IMR-90 (cell line): ENCODE data around the gene TK2. TPM values are rescaled to one million over a fixed set of nuclear protein-coding genes. Genes with fewer than 3 reads are reported as not detected.

Source experiments
- ATAC-seq: fragments of 200-7000 bp; cut with Tn5 transposase; 2 replicates; pipeline ENCODE4 v1.9.1; 2020; ENCODE audit warnings: low read depth, mild to moderate bottlenecking, moderate library complexity
- BruUV-seq: library from RNA; stranded (reverse); fragments of 400-500 nt; replicated peaks from 2 replicates; lab custom pipeline; 2021; lab: Mats Ljungman, UMichigan
- CTCF ChIA-PET: fragments of 300-600 bp; formaldehyde crosslinking; extraction: SDS; loops from one replicate; lab custom pipeline; 2021; ENCODE audit warnings: antibody characterized with exemption; lab: Yijun Ruan, JAX
- POLR2A ChIA-PET: fragments of 300-600 bp; sonication (Branson Sonifier 250); formaldehyde crosslinking; loops from one replicate; lab custom pipeline; 2022; ENCODE audit warnings: antibody characterized with exemption; ENCODE audit not compliant: unreplicated experiment; lab: Charles Lee
- DNase-seq: peaks from one replicate; pipeline ENCODE4 v3.0.0; 2013
- H2AFZ ChIP-seq: replicated peaks from 2 replicates; pipeline ENCODE3; 2013; ENCODE audit warnings: low read length, mild to moderate bottlenecking; ENCODE audit not compliant: poor library complexity
- H2AK5ac ChIP-seq: 2 replicates; pipeline ENCODE4 v1.6.1; 2013; ENCODE audit warnings: low read depth, low read length, inconsistent platforms
- H2AK9ac ChIP-seq: replicated peaks from 2 replicates; pipeline ENCODE3; 2013; ENCODE audit warnings: mild to moderate bottlenecking, low read depth, low read length, moderate library complexity; ENCODE audit not compliant: poor library complexity
- H2BK120ac ChIP-seq: 2 replicates; pipeline ENCODE4 v1.6.1; 2013; ENCODE audit warnings: low read depth, low read length, inconsistent platforms
- H2BK15ac ChIP-seq: 3 replicates; pipeline ENCODE4 v1.6.1; 2013; ENCODE audit warnings: low read depth, low read length, inconsistent platforms
- H2BK20ac ChIP-seq: 2 replicates; pipeline ENCODE4 v1.6.1; 2013; ENCODE audit warnings: low read depth, mild to moderate bottlenecking, inconsistent platforms, low read length, moderate library complexity
- H2BK5ac ChIP-seq: 2 replicates; pipeline ENCODE4 v1.6.1; 2013; ENCODE audit warnings: mild to moderate bottlenecking, low read depth, low read length, inconsistent platforms; ENCODE audit not compliant: poor library complexity, severe bottlenecking
- H3K14ac ChIP-seq: replicated peaks from 2 replicates; pipeline ENCODE4 v1.6.1; 2013; ENCODE audit warnings: low read depth, low read length, inconsistent platforms
- H3K18ac ChIP-seq: 2 replicates; pipeline ENCODE4 v1.6.1; 2013; ENCODE audit warnings: low read depth, low read length, control low read depth
- H3K23ac ChIP-seq: 2 replicates; pipeline ENCODE4 v1.6.1; 2013; ENCODE audit warnings: low read depth, low read length, inconsistent platforms
- H3K27ac ChIP-seq: 2 replicates; pipeline ENCODE4 v1.5.1; 2013; ENCODE audit warnings: mild to moderate bottlenecking, control low read depth, low read length; ENCODE audit not compliant: insufficient read depth
- H3K27me3 ChIP-seq: 2 replicates; pipeline ENCODE4 v1.6.1; 2013; ENCODE audit warnings: low read length; ENCODE audit not compliant: control insufficient read depth, insufficient read depth
- H3K36me3 ChIP-seq: 2 replicates; pipeline ENCODE4 v1.6.1; 2013; ENCODE audit warnings: low read length, mixed read lengths; ENCODE audit not compliant: control insufficient read depth, insufficient read depth
- H3K4ac ChIP-seq: 2 replicates; pipeline ENCODE4 v1.6.1; 2013; ENCODE audit warnings: low read depth, low read length, inconsistent platforms
- H3K4me1 ChIP-seq: 2 replicates; pipeline ENCODE4 v1.6.1; 2013; ENCODE audit warnings: low read length, mixed read lengths; ENCODE audit not compliant: control insufficient read depth, insufficient read depth
- H3K4me2 ChIP-seq: 2 replicates; pipeline ENCODE4 v1.6.1; 2013; ENCODE audit warnings: low read depth, mild to moderate bottlenecking, control low read depth, low read length, moderate library complexity
- H3K4me3 ChIP-seq: 2 replicates; pipeline ENCODE4 v1.5.1; 2013; ENCODE audit warnings: low read depth, mild to moderate bottlenecking, control low read depth, low read length, moderate library complexity; ENCODE audit not compliant: insufficient read depth
- H3K56ac ChIP-seq: 2 replicates; pipeline ENCODE4 v1.6.1; 2013; ENCODE audit warnings: low read length, inconsistent platforms; ENCODE audit not compliant: insufficient read depth; ENCODE audit errors: extremely low read depth
- H3K79me1 ChIP-seq, 2 experiments: 2 replicates each; pipeline ENCODE4 v1.6.1; 2013; ENCODE audit warnings: low read length in 2 of 2, inconsistent platforms in 1 of 2, low read depth in 1 of 2
- H3K9ac ChIP-seq: 2 replicates; pipeline ENCODE4 v1.6.1; 2013; ENCODE audit warnings: low read depth, low read length, control low read depth
- H3K9me1 ChIP-seq: 2 replicates; pipeline ENCODE4 v1.6.1; 2013; ENCODE audit warnings: low read length, inconsistent platforms; ENCODE audit not compliant: insufficient read depth
- H3K9me3 ChIP-seq: 2 replicates; pipeline ENCODE4 v1.6.1; 2013; ENCODE audit warnings: low read length; ENCODE audit not compliant: control insufficient read depth, insufficient read depth
- H4K20me1 ChIP-seq: 2 replicates; pipeline ENCODE4 v1.6.1; 2013; ENCODE audit warnings: low read length, inconsistent platforms; ENCODE audit not compliant: insufficient read depth
- H4K5ac ChIP-seq: 2 replicates; pipeline ENCODE4 v1.6.1; 2013; ENCODE audit warnings: mild to moderate bottlenecking, low read depth, low read length, control low read depth
- H4K8ac ChIP-seq, 2 experiments: 2 replicates each; pipeline ENCODE4 v1.6.1; 2013; ENCODE audit warnings: low read depth in 2 of 2, low read length in 2 of 2, control low read depth in 1 of 2, inconsistent platforms in 1 of 2
- H4K91ac ChIP-seq: 2 replicates; pipeline ENCODE4 v1.6.1; 2013; ENCODE audit warnings: low read depth, low read length, inconsistent platforms; ENCODE audit not compliant: insufficient read depth
- CEBPB ChIP-seq: IDR thresholded peaks from 2 replicates; pipeline ENCODE4 v1.6.1; 2012; ENCODE audit warnings: low read depth, low read length, improper control_type of control experiment
- FOS ChIP-seq: fragments of 150-350 bp; IDR thresholded peaks from 2 replicates; pipeline ENCODE4 v1.6.1; 2016; ENCODE audit warnings: low read depth, low read length
- MAFK ChIP-seq: IDR thresholded peaks from 2 replicates; pipeline ENCODE4 v1.6.1; 2012; ENCODE audit warnings: low read depth, low read length, improper control_type of control experiment
- MXI1 ChIP-seq: IDR thresholded peaks from 2 replicates; pipeline ENCODE4 v1.6.1; 2012; ENCODE audit warnings: low read depth, mild to moderate bottlenecking, low read length, moderate library complexity, borderline replicate concordance
- NFE2L2 ChIP-seq: fragments of 150-350 bp; IDR thresholded peaks from 2 replicates; pipeline ENCODE4 v1.6.1; 2016; ENCODE audit warnings: low read depth, mild to moderate bottlenecking, low read length
- RAD21 ChIP-seq: IDR thresholded peaks from 2 replicates; pipeline ENCODE4 v1.6.1; 2012; ENCODE audit warnings: low read length, improper control_type of control experiment
- RCOR1 ChIP-seq: IDR thresholded peaks from 2 replicates; pipeline ENCODE4 v1.6.1; 2012; ENCODE audit warnings: mild to moderate bottlenecking, low read length, improper control_type of control experiment; ENCODE audit not compliant: insufficient replicate concordance
- RFX5 ChIP-seq: IDR thresholded peaks from 2 replicates; pipeline ENCODE4 v1.8.0; 2012; ENCODE audit warnings: low read depth, mild to moderate bottlenecking, low read length, moderate library complexity
- SMC3 ChIP-seq: fragments of 150-350 bp; IDR thresholded peaks from 2 replicates; pipeline ENCODE4 v1.6.1; 2016; ENCODE audit warnings: low read depth, mild to moderate bottlenecking, antibody characterized with exemption, low read length, moderate library complexity
- WGBS, 2 experiments: methylation state at CpG; one replicate each; pipeline versions ENCODE4 v1.1.5 to v1.1.7; 2013; ENCODE audit warnings: missing lambda C conversion rate in 2 of 2; ENCODE audit not compliant: insufficient read length in 1 of 2; ENCODE audit errors: extremely low coverage in 2 of 2; 5-methylcytosine and 5-hydroxymethylcytosine counted together
- dilution Hi-C: fragments of 300-500 bp; cut with HindIII; formaldehyde crosslinking; loops from one replicate; pipeline ENCODE4 v1.14.3; 2018; ENCODE audit warnings: low sequenced_read_pairs; ENCODE audit not compliant: unreplicated experiment
- in situ Hi-C: fragments of 300-500 bp; cut with MboI; formaldehyde crosslinking; loops from 3 replicates; pipeline ENCODE4 v1.14.3; 2019; ENCODE audit warnings: low sequenced_read_pairs, inconsistent platforms, mixed read lengths
- intact Hi-C: fragments of 100-400 bp; cut with micrococcal nuclease; formaldehyde crosslinking; loops from 2 replicates; pipeline ENCODE4 v1.10.0; 2022
- polyA plus RNA-seq, 3 experiments: library from polyadenylated mRNA; depleted of rRNA; stranded (reverse); fragments of >200 nt; gene quantifications; 2 replicates each; pipeline ENCODE4 v1.2.3, GENCODE V29; 2012; ENCODE audit warnings: low replicate concordance in 1 of 3
- total RNA-seq: library from RNA; depleted of rRNA; stranded (reverse); fragments of >200 nt; gene quantifications from 2 replicates; pipeline ENCODE4 v1.2.3, GENCODE V29; 2012
- TF ChIP-seq, protein P1 (sequence below): conservative IDR thresholded peaks from 2 replicates; pipeline ENCODE4 v1.5.1; 2012; ENCODE audit warnings: mild to moderate bottlenecking, low read depth, low read length, improper control_type of control experiment

Gene TK2
- total and polyA plus RNA-seq, 2 of the 4 experiments (the other 2 are of a cell fraction), result 14.7 to 16.5 TPM

DNA sequence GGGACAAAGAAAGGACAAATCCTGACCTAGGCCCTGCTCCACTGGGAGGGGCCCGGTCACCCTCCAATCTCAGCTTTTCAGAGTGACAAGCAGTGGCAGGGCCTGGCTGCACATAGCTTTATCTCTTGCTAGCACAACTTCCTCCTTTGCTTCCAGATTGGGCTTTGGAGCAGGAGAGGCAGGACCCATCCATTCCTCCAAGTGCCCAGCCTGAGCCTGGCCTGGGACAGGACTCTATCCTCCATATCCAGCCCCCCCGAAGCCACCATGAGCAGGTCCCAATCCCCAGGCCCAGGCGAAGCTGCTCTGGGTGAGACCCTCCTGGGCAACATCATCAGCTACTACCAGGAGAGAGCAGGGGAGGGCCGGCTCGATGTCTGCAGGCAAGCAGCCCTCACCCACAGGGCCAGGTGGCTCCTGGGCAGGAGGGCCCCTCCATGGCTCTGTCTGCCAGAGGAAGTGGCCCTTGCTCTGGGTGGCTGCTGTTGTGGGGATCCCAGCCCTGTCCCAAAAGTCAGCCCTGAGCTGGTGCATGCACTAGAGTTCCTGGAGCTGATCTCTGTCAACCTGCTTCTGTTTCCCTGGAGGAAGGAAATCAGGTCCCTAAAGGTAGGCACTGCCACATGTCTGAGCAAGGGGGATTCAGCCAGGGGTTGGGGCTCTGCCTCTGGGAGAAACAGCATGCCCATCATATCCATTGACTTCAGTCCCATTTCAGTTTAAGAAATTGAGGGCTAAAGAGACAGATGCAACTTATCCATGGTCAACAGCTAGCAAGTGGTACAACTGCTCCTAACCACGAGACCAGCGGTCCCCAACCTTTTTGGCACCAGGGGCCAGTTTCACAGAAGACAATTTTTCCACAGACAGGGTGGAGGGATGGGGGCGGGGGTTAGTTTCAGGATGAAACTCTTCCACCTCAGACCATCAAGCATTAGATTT, 58.9 kb downstream of the TK2 start:
- no peak overlapping the region for H2AK5ac ChIP-seq
- ATAC-seq (no peak), DNase-seq (no peak)
- ChIA-PET CTCF (no interaction called here), POLR2A (no interaction called here)
- H3K9ac ChIP-seq, result no peak overlapping the region
- H2BK20ac ChIP-seq, result no peak overlapping the region
- no peak overlapping the region for H2BK5ac ChIP-seq
- H4K5ac ChIP-seq, result no peak overlapping the region
- no peak overlapping the region for H4K8ac ChIP-seq
- H3K23ac ChIP-seq, result no peak overlapping the region
- H3K9me1 ChIP-seq, result 0 out of 2 replicates have a peak, but pooled peaks cover 3% of the 10 kb centered on the region
- no peaks in the 10 kb centered on the region for H4K20me1 ChIP-seq
- H3K4me3 ChIP-seq, result no peak overlapping the region
- H3K36me3 ChIP-seq, result no peaks in the 10 kb centered on the region
- H3K27ac ChIP-seq, result no peak overlapping the region
- 0 out of 2 replicates have a peak, but pooled peaks cover 3% of the 10 kb centered on the region for H3K9me3 ChIP-seq
- TF ChIP-seq, protein P1, sequence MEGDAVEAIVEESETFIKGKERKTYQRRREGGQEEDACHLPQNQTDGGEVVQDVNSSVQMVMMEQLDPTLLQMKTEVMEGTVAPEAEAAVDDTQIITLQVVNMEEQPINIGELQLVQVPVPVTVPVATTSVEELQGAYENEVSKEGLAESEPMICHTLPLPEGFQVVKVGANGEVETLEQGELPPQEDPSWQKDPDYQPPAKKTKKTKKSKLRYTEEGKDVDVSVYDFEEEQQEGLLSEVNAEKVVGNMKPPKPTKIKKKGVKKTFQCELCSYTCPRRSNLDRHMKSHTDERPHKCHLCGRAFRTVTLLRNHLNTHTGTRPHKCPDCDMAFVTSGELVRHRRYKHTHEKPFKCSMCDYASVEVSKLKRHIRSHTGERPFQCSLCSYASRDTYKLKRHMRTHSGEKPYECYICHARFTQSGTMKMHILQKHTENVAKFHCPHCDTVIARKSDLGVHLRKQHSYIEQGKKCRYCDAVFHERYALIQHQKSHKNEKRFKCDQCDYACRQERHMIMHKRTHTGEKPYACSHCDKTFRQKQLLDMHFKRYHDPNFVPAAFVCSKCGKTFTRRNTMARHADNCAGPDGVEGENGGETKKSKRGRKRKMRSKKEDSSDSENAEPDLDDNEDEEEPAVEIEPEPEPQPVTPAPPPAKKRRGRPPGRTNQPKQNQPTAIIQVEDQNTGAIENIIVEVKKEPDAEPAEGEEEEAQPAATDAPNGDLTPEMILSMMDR, result no peak
- TF ChIP-seq CEBPB, result no peak
- TF ChIP-seq RAD21, result no peak
- no peak for TF ChIP-seq FOS
- no peak for TF ChIP-seq SMC3
- no peak for TF ChIP-seq MAFK
- TF ChIP-seq RFX5, result no peak
- TF ChIP-seq MXI1, result no peak
- no peak for TF ChIP-seq NFE2L2
- TF ChIP-seq RCOR1, result no peak
- no peak overlapping the region for H2BK120ac ChIP-seq
- H3K4me2 ChIP-seq, result no peak overlapping the region
- H3K27me3 ChIP-seq, result no peaks in the 10 kb centered on the region
- H3K79me1 ChIP-seq, result no peaks in the 10 kb centered on the region
- H3K56ac ChIP-seq, result no peak overlapping the region
- dilution Hi-C loops, result no loop called here
- H3K18ac ChIP-seq, result no peak overlapping the region
- no peak overlapping the region for H3K4ac ChIP-seq
- WGBS, 2 experiments, result no CpG with 5 or more reads among the region's 8 CpGs
- in situ Hi-C loops, result no loop called here
- no peak overlapping the region for H3K14ac ChIP-seq
- H2BK15ac ChIP-seq, result no peak overlapping the region
- no peak overlapping the region for H2AK9ac ChIP-seq
- intact Hi-C loops, result no loop called here
- no peak overlapping the region for H4K91ac ChIP-seq
- no TSS peak for BruUV-seq
- peaks cover 11% of the 10 kb centered on the region; the same call in 1 of the 2 replicates for H3K4me1 ChIP-seq
- no peak overlapping the region for H2AFZ ChIP-seq
